Prostate gland (tissue), 2 donors: ENCODE results near the gene PILRA. TPM values are rescaled to one million over a fixed set of nuclear protein-coding genes. Genes with fewer than 3 reads are reported as not detected.

Source experiments
- DNase-seq: peaks from one replicate; pipeline ENCODE4 v3.0.0-alpha.2; 2019; ENCODE audit warnings: low spot score
- H3K27ac ChIP-seq, 2 donors: fragments of 200-600 bp; sonication (generic); 2 replicates each; pipeline ENCODE4 v1.5.1; 2017 to 2019
- H3K27me3 ChIP-seq: fragments of 200-600 bp; sonication (generic); replicated peaks from 2 replicates; pipeline ENCODE4 v1.5.1; 2019; ENCODE audit not compliant: insufficient read depth
- H3K36me3 ChIP-seq, 2 donors: fragments of 200-600 bp; sonication (generic); 1 replicate in 1 of 2; 2 replicates in 1 of 2; pipeline versions ENCODE4 v1.5.1 to v1.8.1; 2017 to 2019
- H3K4me1 ChIP-seq: fragments of 200-600 bp; sonication (generic); replicated peaks from 2 replicates; pipeline ENCODE4 v1.5.1; 2019
- H3K4me3 ChIP-seq, 2 donors: fragments of 200-600 bp; sonication (generic); 2 replicates each; pipeline ENCODE4 v1.5.1; 2017 to 2019
- H3K9me3 ChIP-seq: fragments of 200-600 bp; sonication (generic); 2 replicates; pipeline ENCODE4 v1.5.1; 2017
- CTCF ChIP-seq, 4 experiments: fragments of 200-600 bp in 2 of 4; fragments of 450-650 bp in 2 of 4; sonication (generic) in 2 of 4; IDR thresholded peaks; 1 replicate in 3 of 4; 2 replicates in 1 of 4; pipeline ENCODE4 v1.5.1; 2016 to 2019; ENCODE audit warnings: antibody characterized with exemption in 4 of 4, mild to moderate bottlenecking in 2 of 4, moderate library complexity in 2 of 4
- POLR2A ChIP-seq: fragments of 450-650 bp; IDR thresholded peaks from one replicate; pipeline ENCODE4 v1.6.1; 2016; ENCODE audit warnings: antibody characterized with exemption, mild to moderate bottlenecking
- POLR2AphosphoS5 ChIP-seq: sonication (generic); formaldehyde crosslinking; IDR thresholded peaks from one replicate; pipeline ENCODE4 v1.6.1; 2017; ENCODE audit warnings: antibody characterized with exemption
- WGBS: methylation state at CpG from one replicate; pipeline ENCODE4 v1.1.5; 2018; 5-methylcytosine and 5-hydroxymethylcytosine counted together
- intact Hi-C: fragments of 100-400 bp; cut with DNase I; formaldehyde crosslinking; loops from one replicate; pipeline ENCODE4 v1.14.2; 2022
- total RNA-seq, 2 donors: library from RNA; depleted of rRNA; stranded (reverse); fragments of >200 nt; gene quantifications; one replicate each; pipeline ENCODE4 v1.1.0, GENCODE V29; 2016

Gene PILRA
- total RNA-seq, 2 donors from 2014 or later: 4.9 to 11.9 TPM

- Histone ChIP-seq H3K27me3 (no peaks in the 10 kb centered on the region), H3K9me3 (no peaks in the 10 kb centered on the region), H3K4me3 (no peak overlapping the region), H3K4me1 (no peaks in the 10 kb centered on the region), H3K27ac (no peak overlapping the region), H3K36me3 (no peaks in the 10 kb centered on the region)
- TF ChIP-seq POLR2AphosphoS5: no peak
- no peak for TF ChIP-seq POLR2A
- TF ChIP-seq CTCF (IDR thresholded peaks at IDR 0.05): no peak
- 58% methylated on average over 2 of the region's 2 CpGs for WGBS
- no peak for DNase-seq
- intact Hi-C loops: no loop called here
These were observed 25.0 kb downstream of the PILRA start for GRCh38 chr7:100398239-100398638.

GRCh38 chr7:100400041-100400440, 26.8 kb downstream of the PILRA start:
- Histone ChIP-seq H3K4me3 (no peak overlapping the region), H3K9me3 (no peaks in the 10 kb centered on the region), H3K4me1 (no peaks in the 10 kb centered on the region), H3K27me3 (no peaks in the 10 kb centered on the region), H3K36me3 (no peaks in the 10 kb centered on the region), H3K27ac (no peak overlapping the region)
- 96% methylated on average over 3 of the region's 3 CpGs for WGBS
- intact Hi-C loops: no loop called here
- no peak for DNase-seq
- TF ChIP-seq POLR2AphosphoS5 (no peak), POLR2A (no peak)

- WGBS: 89% methylated on average over 11 of the region's 11 CpGs
- intact Hi-C loops: no loop called here
- no peaks in the 10 kb centered on the region for H3K9me3 ChIP-seq
- H3K27me3 ChIP-seq: no peaks in the 10 kb centered on the region
- H3K36me3 ChIP-seq: no peaks in the 10 kb centered on the region
- no peak overlapping the region for H3K27ac ChIP-seq
- no peak overlapping the region for H3K4me3 ChIP-seq
- H3K4me1 ChIP-seq: no peaks in the 10 kb centered on the region
- TF ChIP-seq POLR2AphosphoS5: no peak
- TF ChIP-seq POLR2A: no peak
- TF ChIP-seq CTCF (IDR thresholded peaks at IDR 0.05): no peak
- DNase-seq: no peak
These were observed 27.4 kb downstream of the PILRA start for GRCh38 chr7:100400656-100401055.

- Histone ChIP-seq H3K36me3 (no peaks in the 10 kb centered on the region), H3K4me3 (no peak overlapping the region), H3K27ac (no peak overlapping the region), H3K27me3 (no peaks in the 10 kb centered on the region), H3K9me3 (no peaks in the 10 kb centered on the region), H3K4me1 (no peaks in the 10 kb centered on the region)
- intact Hi-C loops: no loop called here
- 86% methylated on average over 5 of the region's 5 CpGs for WGBS
- TF ChIP-seq POLR2A (no peak), CTCF (IDR thresholded peaks at IDR 0.05) (no peak), POLR2AphosphoS5 (no peak)
- no peak for DNase-seq
These were observed 28.5 kb downstream of the PILRA start for GRCh38 chr7:100401811-100402210.

- intact Hi-C loops: no loop called here
- no peaks in the 10 kb centered on the region for H3K4me1 ChIP-seq
These were observed 29.0 kb downstream of the PILRA start for GRCh38 chr7:100402241-100402640.

More at GRCh38 chr7:100402241-100402640, 29.0 kb downstream of the PILRA start:
- no peaks in the 10 kb centered on the region for H3K36me3 ChIP-seq
- no peak overlapping the region for H3K4me3 ChIP-seq
- H3K9me3 ChIP-seq: no peaks in the 10 kb centered on the region
- no peak for DNase-seq
- no peak overlapping the region for H3K27ac ChIP-seq
- 100% methylated on average over 2 of the region's 2 CpGs for WGBS
- no peak for TF ChIP-seq CTCF (IDR thresholded peaks at IDR 0.05)
- TF ChIP-seq POLR2A: no peak
- TF ChIP-seq POLR2AphosphoS5: no peak
- H3K27me3 ChIP-seq: no peaks in the 10 kb centered on the region
